Left lung (tissue), 10 donors: ENCODE results near the gene PHRF1. TPM values are rescaled to one million over a fixed set of nuclear protein-coding genes. Genes with fewer than 3 reads are reported as not detected.

Source experiments
- ATAC-seq: fragments of 200-7000 bp; cut with Tn5 transposase; one replicate; pipeline ENCODE4 v1.9.1; 2020; ENCODE audit warnings: moderate library complexity
- DNase-seq, 4 donors: peaks; one replicate each; pipeline ENCODE4 v3.0.0-alpha.2; 2013 to 2020
- H3K27ac ChIP-seq, 2 donors: fragments of 200-600 bp; sonication (generic) in 1 of 2; one replicate each; pipeline versions ENCODE4 v1.5.0 to v1.8.0; 2020 to 2021
- H3K27me3 ChIP-seq, 2 donors: fragments of 200-600 bp; sonication (generic) in 1 of 2; one replicate each; pipeline versions ENCODE4 v1.5.0 to v1.8.0; 2020 to 2021
- H3K36me3 ChIP-seq, 2 donors: fragments of 200-600 bp; sonication (generic) in 1 of 2; one replicate each; pipeline versions ENCODE4 v1.5.0 to v1.8.0; 2020 to 2021
- H3K4me1 ChIP-seq, 2 donors: fragments of 200-600 bp; one replicate each; pipeline ENCODE4 v1.8.0; 2021
- H3K4me3 ChIP-seq, 2 donors: fragments of 200-600 bp; sonication (generic) in 1 of 2; one replicate each; pipeline versions ENCODE4 v1.5.0 to v1.8.0; 2020 to 2021; ENCODE audit warnings: mild to moderate bottlenecking in 1 of 2
- H3K9me3 ChIP-seq, 2 donors: fragments of 200-600 bp; sonication (generic) in 1 of 2; one replicate each; pipeline versions ENCODE4 v1.5.0 to v1.8.0; 2020 to 2021
- intact Hi-C, 2 donors: fragments of 100-400 bp; cut with DNase I; formaldehyde crosslinking; loops; one replicate each; pipeline versions ENCODE4 v1.11.2 to v1.14.2; 2022
- polyA plus RNA-seq, 6 donors: library from polyadenylated mRNA; unstranded; fragments of 120-200 nt; gene quantifications; one replicate each; pipeline ENCODE4 v1.2.1, GENCODE V29; 2013; ENCODE audit not compliant: insufficient read length in 6 of 6
- total RNA-seq, 2 donors: library from RNA; stranded (reverse); fragmentation: NEBNext Ultra II Directional; extraction: Animal tissue kit (Norgen Biotek cat#: 25700); gene quantifications; one replicate each; pipeline ENCODE4 v1.2.1, GENCODE V29; 2021
- TF ChIP-seq, protein P1 (sequence below), 2 donors: fragments of 200-600 bp; sonication (generic) in 1 of 2; IDR thresholded peaks; one replicate each; pipeline versions ENCODE4 v1.5.0 to v1.8.0; 2021; ENCODE audit warnings: antibody characterized with exemption in 2 of 2
- donor health status: DM: no; HTN: yes; CAD: no.
- donor health status: DM: no; HTN: no; CAD: no.

PHRF1 gene
- total and polyA plus RNA-seq, 8 donors: 18.6 to 32.7 (median 23.8) TPM

DNA sequence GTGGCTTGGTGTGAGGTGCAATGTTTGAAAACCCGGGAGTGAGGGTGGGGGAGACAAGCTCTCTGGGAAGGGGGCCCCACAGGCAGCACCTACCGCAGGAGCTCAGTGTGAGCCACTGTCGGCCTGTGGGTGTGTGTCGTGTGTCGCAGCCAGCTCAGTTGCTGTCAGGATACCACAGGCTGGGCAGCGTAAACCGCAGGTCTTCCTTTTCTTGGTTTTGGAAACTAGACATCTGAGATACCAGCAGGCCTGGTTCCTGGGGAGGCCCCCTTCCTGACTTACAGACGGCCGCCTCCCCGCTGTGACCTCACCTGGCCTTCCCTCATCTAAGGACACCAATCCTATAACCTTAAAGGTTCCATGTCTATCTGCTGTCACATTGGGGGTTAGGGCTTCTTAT lies 20.1 kb downstream of the PHRF1 start:
- H3K9me3 ChIP-seq: no peaks in the 10 kb centered on the region
- intact Hi-C loops: no loop called here
- peaks cover 3 to 100% of the 10 kb centered on the region in 2 donors for H3K36me3 ChIP-seq
- ATAC-seq (no peak), DNase-seq (no peak)
- no peaks in the 10 kb centered on the region for H3K27me3 ChIP-seq
- H3K4me3 ChIP-seq: no peak overlapping the region
- H3K4me1 ChIP-seq: no peaks in the 10 kb centered on the region
- TF ChIP-seq, protein P1, sequence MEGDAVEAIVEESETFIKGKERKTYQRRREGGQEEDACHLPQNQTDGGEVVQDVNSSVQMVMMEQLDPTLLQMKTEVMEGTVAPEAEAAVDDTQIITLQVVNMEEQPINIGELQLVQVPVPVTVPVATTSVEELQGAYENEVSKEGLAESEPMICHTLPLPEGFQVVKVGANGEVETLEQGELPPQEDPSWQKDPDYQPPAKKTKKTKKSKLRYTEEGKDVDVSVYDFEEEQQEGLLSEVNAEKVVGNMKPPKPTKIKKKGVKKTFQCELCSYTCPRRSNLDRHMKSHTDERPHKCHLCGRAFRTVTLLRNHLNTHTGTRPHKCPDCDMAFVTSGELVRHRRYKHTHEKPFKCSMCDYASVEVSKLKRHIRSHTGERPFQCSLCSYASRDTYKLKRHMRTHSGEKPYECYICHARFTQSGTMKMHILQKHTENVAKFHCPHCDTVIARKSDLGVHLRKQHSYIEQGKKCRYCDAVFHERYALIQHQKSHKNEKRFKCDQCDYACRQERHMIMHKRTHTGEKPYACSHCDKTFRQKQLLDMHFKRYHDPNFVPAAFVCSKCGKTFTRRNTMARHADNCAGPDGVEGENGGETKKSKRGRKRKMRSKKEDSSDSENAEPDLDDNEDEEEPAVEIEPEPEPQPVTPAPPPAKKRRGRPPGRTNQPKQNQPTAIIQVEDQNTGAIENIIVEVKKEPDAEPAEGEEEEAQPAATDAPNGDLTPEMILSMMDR (IDR thresholded peaks at IDR 0.05): no peak
- no peak overlapping the region for H3K27ac ChIP-seq

DNA sequence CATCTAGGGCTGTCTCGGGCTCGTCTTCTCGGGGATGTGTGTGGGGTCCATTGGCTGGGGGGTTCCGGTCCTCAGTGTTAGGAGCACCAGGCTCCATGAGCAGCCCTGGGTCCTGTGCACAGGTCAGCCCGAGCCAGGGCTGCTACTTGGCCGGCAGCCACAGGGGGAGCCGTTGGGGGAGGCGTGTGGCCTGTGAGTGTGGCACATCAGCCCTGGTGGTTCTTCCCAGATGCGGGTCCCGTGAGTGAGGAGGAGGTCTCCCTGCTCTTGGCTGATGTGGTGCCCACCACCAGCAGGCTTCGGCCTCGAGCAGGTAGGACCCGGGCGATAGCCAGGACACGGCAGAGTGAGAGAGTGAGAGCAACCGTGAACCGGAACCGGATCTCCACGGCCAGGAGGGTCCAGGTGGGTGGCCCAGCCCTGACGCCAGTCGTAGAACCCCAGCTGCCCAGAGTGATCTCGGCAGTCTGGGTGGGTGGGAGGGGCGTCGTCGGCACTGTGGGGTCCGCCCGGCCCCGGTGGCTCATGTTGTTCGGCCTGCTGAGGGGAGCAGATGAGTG lies 21.0 kb downstream of the PHRF1 start:
- intact Hi-C loops: no loop called here
- no peaks in the 10 kb centered on the region for H3K9me3 ChIP-seq
- H3K4me1 ChIP-seq: no peaks in the 10 kb centered on the region
- no peaks in the 10 kb centered on the region for H3K27me3 ChIP-seq
- H3K36me3 ChIP-seq: peaks cover 3 to 100% of the 10 kb centered on the region in 2 donors
- DNase-seq: no peak
- TF ChIP-seq, protein P1 (IDR thresholded peaks at IDR 0.05): no peak
- H3K27ac ChIP-seq: no peak overlapping the region
- no peak overlapping the region for H3K4me3 ChIP-seq
- no peak for ATAC-seq

DNA sequence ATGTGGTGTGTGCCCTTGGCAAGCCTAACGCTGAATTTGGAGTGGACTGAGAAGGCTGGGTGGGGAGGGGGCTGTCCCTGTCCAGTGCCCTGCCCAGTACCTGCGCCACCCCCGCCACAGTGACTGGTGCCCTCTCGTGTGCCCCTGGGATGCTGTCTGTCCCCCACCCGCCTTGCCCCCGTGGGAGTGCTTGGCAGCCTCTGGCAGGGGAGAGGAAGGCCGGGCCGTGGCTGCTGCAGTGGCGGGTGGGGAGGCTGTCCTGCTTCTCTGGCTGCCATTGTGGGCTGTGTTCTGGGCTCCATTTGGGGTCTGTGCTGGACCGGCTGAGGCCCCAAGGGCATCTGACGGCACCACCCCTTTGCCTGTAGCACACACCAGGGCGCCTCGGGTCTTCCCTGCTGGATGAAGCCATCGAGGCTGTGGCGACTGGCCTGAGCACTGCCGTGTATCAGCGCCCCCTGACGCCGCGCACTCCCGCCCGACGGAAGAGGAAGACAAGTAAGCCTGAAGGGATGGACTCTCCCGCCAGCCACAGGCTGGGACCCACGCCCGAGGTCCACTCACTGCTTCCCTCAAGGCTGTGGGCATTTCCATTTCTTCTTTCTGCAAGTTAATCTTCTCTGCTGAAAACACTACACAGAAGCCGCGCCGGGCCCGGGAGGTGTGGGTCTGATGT lies 21.9 kb downstream of the PHRF1 start:
- no peaks in the 10 kb centered on the region for H3K9me3 ChIP-seq
- TF ChIP-seq, protein P1 (IDR thresholded peaks at IDR 0.05): no peak
- H3K36me3 ChIP-seq: peaks cover 1 to 100% of the 10 kb centered on the region in 2 donors
- H3K4me1 ChIP-seq: no peaks in the 10 kb centered on the region
- H3K27ac ChIP-seq: no peak overlapping the region
- no peak overlapping the region for H3K4me3 ChIP-seq
- intact Hi-C loops: no loop called here
- DNase-seq: peak in 1 of 4 donors; percentile 67
- no peaks in the 10 kb centered on the region for H3K27me3 ChIP-seq
- ATAC-seq: no peak

DNA sequence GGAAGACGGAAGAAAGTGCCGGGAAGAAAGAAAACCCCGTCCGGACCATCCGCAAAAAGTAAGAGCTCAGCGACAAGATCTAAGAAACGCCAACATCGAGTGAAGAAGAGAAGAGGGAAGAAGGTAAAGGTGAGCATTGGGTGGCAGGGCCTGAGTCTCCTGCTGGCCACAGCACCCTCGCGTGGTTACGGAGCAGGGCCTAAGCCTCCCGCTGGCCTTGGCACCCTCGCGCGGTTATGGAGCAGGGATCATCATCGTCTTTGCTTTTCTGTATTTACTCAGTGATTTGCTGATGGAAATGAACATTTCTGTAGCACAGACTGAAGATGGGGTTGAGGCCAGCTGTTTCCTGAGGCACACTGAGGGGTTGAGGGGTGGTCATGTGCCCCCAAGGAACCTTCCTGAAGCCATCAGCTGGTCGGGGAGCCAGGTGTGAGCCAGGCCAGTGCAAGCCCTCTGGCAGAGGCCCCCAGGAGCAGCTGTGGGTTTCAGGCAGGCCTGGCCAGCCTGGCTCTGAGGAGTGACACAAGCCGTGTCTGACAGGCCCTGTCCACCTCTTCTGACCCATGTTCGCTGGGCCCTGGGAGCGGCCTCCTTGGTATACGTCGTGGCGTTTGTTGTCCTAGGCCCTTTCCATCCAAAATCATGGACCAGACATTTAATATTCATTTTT lies 25.4 kb downstream of the PHRF1 start:
- no peak for ATAC-seq
- no peak overlapping the region for H3K4me3 ChIP-seq
- no peak overlapping the region for H3K27ac ChIP-seq
- H3K4me1 ChIP-seq: no peaks in the 10 kb centered on the region
- no peaks in the 10 kb centered on the region for H3K27me3 ChIP-seq
- H3K9me3 ChIP-seq: no peaks in the 10 kb centered on the region
- H3K36me3 ChIP-seq: peaks cover 0 to 100% of the 10 kb centered on the region in 2 donors
- TF ChIP-seq, protein P1 (IDR thresholded peaks at IDR 0.05): no peak
- intact Hi-C loops: no loop called here
- peak in 1 of 4 donors; percentile 70 for DNase-seq

DNA sequence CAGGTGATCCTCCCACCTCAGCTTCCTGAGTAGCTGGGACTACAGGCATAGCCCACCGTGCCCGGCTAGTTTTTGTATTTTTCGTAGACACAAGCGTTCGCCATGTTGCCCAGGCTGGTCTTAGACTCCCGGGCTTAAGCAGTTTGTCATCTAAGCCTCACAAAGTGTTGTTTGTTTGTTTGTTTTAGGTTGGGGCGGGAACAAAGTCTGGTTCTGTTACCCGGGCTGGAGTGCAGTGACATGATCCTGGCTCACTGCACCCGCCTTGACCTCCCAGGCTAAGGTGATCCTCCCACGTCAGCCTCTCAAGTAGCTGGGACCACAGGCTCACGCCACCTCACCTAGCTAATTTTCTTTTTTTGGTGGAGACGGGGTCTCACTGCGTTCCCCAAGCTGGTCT lies 26.9 kb downstream of the PHRF1 start:
- TF ChIP-seq, protein P1 (IDR thresholded peaks at IDR 0.05): no peak

More for the DNA sequence above, 26.9 kb downstream of the PHRF1 start:
- ATAC-seq (no peak), DNase-seq (no peak)
- H3K27ac ChIP-seq: no peak overlapping the region
- H3K27me3 ChIP-seq: no peaks in the 10 kb centered on the region
- no peaks in the 10 kb centered on the region for H3K9me3 ChIP-seq
- intact Hi-C loops: no loop called here
- H3K4me3 ChIP-seq: no peak overlapping the region
- peaks cover 0 to 100% of the 10 kb centered on the region in 2 donors for H3K36me3 ChIP-seq
- no peaks in the 10 kb centered on the region for H3K4me1 ChIP-seq
